WERI-Rb-1 (cell line): Measurements from ENCODE around the gene RPS16.

Source experiments
- DNase-seq: peaks from one replicate; pipeline ENCODE4 v3.0.0-alpha.2; 2020
- H3K27ac ChIP-seq: fragments of 250-450 bp; sonication (Bioruptor Pico); 2 replicates; pipeline ENCODE4 v1.5.1; 2020; ENCODE audit warnings: mild to moderate bottlenecking, moderate library complexity
- H3K27me3 ChIP-seq: fragments of 250-450 bp; sonication (Bioruptor Pico); 2 replicates; pipeline ENCODE4 v1.5.1; 2021; ENCODE audit warnings: mild to moderate bottlenecking, low read depth, moderate library complexity; ENCODE audit not compliant: insufficient read depth, severe bottlenecking
- H3K36me3 ChIP-seq: fragments of 250-450 bp; sonication (Bioruptor Pico); 2 replicates; pipeline ENCODE4 v1.5.1; 2020; ENCODE audit warnings: mild to moderate bottlenecking, moderate library complexity
- H3K4me3 ChIP-seq: 2 replicates; pipeline ENCODE4 v1.5.1; 2011; ENCODE audit warnings: low read depth, mild to moderate bottlenecking, control low read depth, low read length
- H3K9me3 ChIP-seq: fragments of 250-450 bp; sonication (Bioruptor Pico); 2 replicates; pipeline ENCODE4 v1.5.1; 2021; ENCODE audit warnings: mild to moderate bottlenecking, moderate library complexity; ENCODE audit not compliant: severe bottlenecking
- TF ChIP-seq, protein P1 (sequence below): IDR thresholded peaks from 2 replicates; pipeline ENCODE4 v1.5.1; 2011; ENCODE audit warnings: low read depth, mild to moderate bottlenecking, control low read depth, inconsistent platforms, low read length

RPS16 gene

GRCh38 chr19:39419003-39419402 is 16.7 kb downstream of the RPS16 start:
- H3K36me3 ChIP-seq, result peaks cover 80% of the 10 kb centered on the region
- TF ChIP-seq, protein P1, sequence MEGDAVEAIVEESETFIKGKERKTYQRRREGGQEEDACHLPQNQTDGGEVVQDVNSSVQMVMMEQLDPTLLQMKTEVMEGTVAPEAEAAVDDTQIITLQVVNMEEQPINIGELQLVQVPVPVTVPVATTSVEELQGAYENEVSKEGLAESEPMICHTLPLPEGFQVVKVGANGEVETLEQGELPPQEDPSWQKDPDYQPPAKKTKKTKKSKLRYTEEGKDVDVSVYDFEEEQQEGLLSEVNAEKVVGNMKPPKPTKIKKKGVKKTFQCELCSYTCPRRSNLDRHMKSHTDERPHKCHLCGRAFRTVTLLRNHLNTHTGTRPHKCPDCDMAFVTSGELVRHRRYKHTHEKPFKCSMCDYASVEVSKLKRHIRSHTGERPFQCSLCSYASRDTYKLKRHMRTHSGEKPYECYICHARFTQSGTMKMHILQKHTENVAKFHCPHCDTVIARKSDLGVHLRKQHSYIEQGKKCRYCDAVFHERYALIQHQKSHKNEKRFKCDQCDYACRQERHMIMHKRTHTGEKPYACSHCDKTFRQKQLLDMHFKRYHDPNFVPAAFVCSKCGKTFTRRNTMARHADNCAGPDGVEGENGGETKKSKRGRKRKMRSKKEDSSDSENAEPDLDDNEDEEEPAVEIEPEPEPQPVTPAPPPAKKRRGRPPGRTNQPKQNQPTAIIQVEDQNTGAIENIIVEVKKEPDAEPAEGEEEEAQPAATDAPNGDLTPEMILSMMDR, result no peak
- H3K27ac ChIP-seq, result no peak overlapping the region
- H3K9me3 ChIP-seq, result no peaks in the 10 kb centered on the region
- no peak for DNase-seq
- H3K4me3 ChIP-seq, result no peak overlapping the region
- H3K27me3 ChIP-seq, result no peaks in the 10 kb centered on the region

DNA sequence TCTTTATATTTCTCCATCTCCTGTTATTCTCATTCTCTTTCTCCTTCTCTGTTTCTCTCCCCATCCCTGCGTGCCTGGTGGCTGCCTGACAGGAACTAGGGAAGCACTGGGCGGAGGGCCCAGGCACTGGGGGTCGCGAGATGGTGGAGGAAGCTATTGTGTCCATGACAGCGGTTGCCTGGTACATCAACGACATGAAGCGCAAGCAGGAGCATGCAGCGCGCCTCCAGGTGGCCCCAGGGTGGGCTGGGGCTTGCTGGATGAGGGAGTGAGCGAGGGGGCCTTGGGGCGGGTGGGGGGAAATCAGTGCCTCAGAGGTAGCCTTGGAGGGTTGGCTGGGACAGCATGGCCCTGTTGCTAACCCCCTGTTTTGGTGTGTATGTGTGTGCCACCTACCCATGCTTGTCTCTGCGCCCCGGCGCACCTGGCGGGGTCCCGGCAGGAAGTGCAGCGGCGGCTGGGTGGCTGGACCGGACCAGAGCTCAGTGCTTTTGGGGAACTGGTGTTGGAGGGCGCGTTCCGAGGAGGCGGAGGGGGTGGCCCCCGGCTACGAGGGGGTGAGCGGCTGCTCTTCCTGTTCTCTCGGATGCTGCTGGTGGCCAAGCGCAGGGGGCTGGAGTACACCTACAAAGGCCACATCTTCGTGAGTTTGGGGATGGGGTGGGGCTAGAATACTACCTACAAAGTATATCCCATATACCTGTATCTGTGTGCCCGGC is 18.1 kb downstream of the RPS16 start:
- no peaks in the 10 kb centered on the region for H3K9me3 ChIP-seq
- H3K36me3 ChIP-seq, result peaks cover 69% of the 10 kb centered on the region
- no peak for DNase-seq
- H3K27me3 ChIP-seq, result no peaks in the 10 kb centered on the region
- no peak overlapping the region for H3K27ac ChIP-seq
- TF ChIP-seq, protein P1, result no peak
- no peak overlapping the region for H3K4me3 ChIP-seq

GRCh38 chr19:39416152-39417120 is 19.3 kb downstream of the RPS16 start:
- H3K27ac ChIP-seq, result peak overlapping the region; percentile 41
- peaks cover 59% of the 10 kb centered on the region for H3K36me3 ChIP-seq
- TF ChIP-seq, protein P1, result no peak
- H3K4me3 ChIP-seq, result no peak overlapping the region
- H3K27me3 ChIP-seq, result no peaks in the 10 kb centered on the region
- peak; percentile 77 for DNase-seq
- H3K9me3 ChIP-seq, result no peaks in the 10 kb centered on the region

- DNase-seq, result no peak
- H3K9me3 ChIP-seq, result no peaks in the 10 kb centered on the region
- peaks cover 48% of the 10 kb centered on the region for H3K36me3 ChIP-seq
- H3K27ac ChIP-seq, result no peak overlapping the region
- no peak overlapping the region for H3K4me3 ChIP-seq
- H3K27me3 ChIP-seq, result no peaks in the 10 kb centered on the region
- TF ChIP-seq, protein P1, result no peak
These were observed 20.4 kb downstream of the RPS16 start for GRCh38 chr19:39415111-39416046.

DNA sequence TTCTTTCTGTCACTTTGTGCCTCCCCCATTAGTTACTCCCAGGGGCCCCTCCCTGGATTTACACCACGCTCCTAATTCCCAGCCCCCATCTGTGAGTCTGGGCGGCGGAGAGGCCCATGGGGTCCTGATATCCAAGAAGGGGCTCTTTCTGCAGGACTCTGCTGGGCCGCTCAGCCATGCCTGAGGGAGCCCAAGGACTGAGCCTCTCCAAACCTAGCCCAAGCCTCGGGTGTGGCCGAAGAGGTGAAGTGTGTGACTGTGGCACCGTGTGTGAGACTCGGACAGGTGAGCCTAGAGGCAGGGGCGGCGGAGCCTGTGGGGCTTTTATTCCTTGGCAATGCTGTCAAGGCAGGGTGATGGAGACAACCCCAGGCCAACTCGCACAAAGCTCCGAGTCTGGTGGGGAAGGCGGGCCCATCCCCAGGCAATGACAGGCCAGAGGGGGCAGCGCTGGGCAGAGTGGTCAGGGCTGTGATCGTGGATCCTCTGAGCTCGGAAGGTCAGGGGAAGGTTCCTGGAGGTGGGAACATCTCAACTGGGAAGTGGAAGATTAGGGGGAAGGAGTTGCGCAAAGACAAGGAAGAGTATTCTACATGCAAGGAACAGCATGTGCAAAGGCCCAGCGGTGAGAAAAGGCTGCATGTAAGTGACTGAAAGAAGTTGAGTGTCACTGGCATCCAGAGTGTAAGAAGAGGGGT is 21.7 kb downstream of the RPS16 start:
- DNase-seq, result peak; percentile 69
- H3K9me3 ChIP-seq, result no peaks in the 10 kb centered on the region
- TF ChIP-seq, protein P1, result peak; percentile 51
- peaks cover 35% of the 10 kb centered on the region for H3K36me3 ChIP-seq
- peak overlapping the region; percentile 91 for H3K27ac ChIP-seq
- H3K4me3 ChIP-seq, result peak overlapping the region; percentile 70
- no peaks in the 10 kb centered on the region for H3K27me3 ChIP-seq
